HL-60 (cell line): Measurements from ENCODE around the gene XCL2.

ENCODE experiments used
- CTCF ChIP-seq: IDR thresholded peaks from one replicate; pipeline ENCODE4 v1.5.1; 2011; ENCODE audit warnings: low read length, control low read depth, inconsistent platforms; ENCODE audit not compliant: insufficient read depth
- GABPA ChIP-seq: IDR thresholded peaks from 2 replicates; pipeline ENCODE4 v1.6.1; 2012; ENCODE audit warnings: low read depth
- POLR2AphosphoS5 ChIP-seq: IDR thresholded peaks from 2 replicates; pipeline ENCODE4 v1.6.1; 2012; ENCODE audit warnings: low read depth
- REST ChIP-seq: IDR thresholded peaks from 2 replicates; pipeline ENCODE4 v1.6.1; 2012; ENCODE audit warnings: low read depth; ENCODE audit not compliant: insufficient replicate concordance
- SPI1 ChIP-seq: IDR thresholded peaks from 2 replicates; pipeline ENCODE4 v1.6.1; 2012; ENCODE audit warnings: low read depth, mild to moderate bottlenecking, borderline replicate concordance

- TF ChIP-seq CTCF (no peak), GABPA (no peak), SPI1 (no peak), REST (no peak), POLR2AphosphoS5 (no peak)
These were observed 22.3 kb downstream of the XCL2 start for GRCh38 chr1:168521401-168522000.
